Loucy (cell line): ENCODE results near the gene NCAM1.

Experiments used
- H2AFZ ChIP-seq: fragments of 200-600 bp; sonication (generic); 2 replicates; pipeline ENCODE4 v1.6.0; 2016; ENCODE audit warnings: antibody characterized with exemption, mild to moderate bottlenecking, low read length, moderate library complexity
- H3F3A ChIP-seq: fragments of 200-600 bp; 2 replicates; pipeline ENCODE4 v1.6.0; 2016; ENCODE audit warnings: antibody characterized with exemption, low read depth, mild to moderate bottlenecking
- H3K27me3 ChIP-seq: fragments of 200-600 bp; sonication (generic); 2 replicates; pipeline ENCODE4 v1.6.1; 2014; ENCODE audit warnings: low read length, mild to moderate bottlenecking; ENCODE audit not compliant: insufficient read depth, poor library complexity, severe bottlenecking
- H3K36me3 ChIP-seq: fragments of 200-600 bp; sonication (generic); 2 replicates; pipeline ENCODE4 v1.6.1; 2016; ENCODE audit warnings: low read length; ENCODE audit not compliant: insufficient read depth
- H3K4me1 ChIP-seq: fragments of 200-600 bp; sonication (generic); 2 replicates; pipeline ENCODE4 v1.5.1; 2014; ENCODE audit warnings: low read length, mild to moderate bottlenecking; ENCODE audit not compliant: insufficient read depth, poor library complexity, severe bottlenecking
- H3K4me2 ChIP-seq: fragments of 200-600 bp; sonication (generic); 2 replicates; pipeline ENCODE4 v1.6.0; 2014; ENCODE audit warnings: antibody characterized with exemption, low read length, low read depth, mild to moderate bottlenecking; ENCODE audit not compliant: poor library complexity, severe bottlenecking
- H3K4me3 ChIP-seq: fragments of 200-600 bp; sonication (generic); 2 replicates; pipeline ENCODE4 v1.5.1; 2014; ENCODE audit warnings: low read length, mild to moderate bottlenecking, mixed read lengths; ENCODE audit not compliant: poor library complexity, severe bottlenecking
- H3K79me2 ChIP-seq: fragments of 200-600 bp; sonication (generic); 2 replicates; pipeline ENCODE4 v1.6.1; 2014; ENCODE audit warnings: low read length; ENCODE audit not compliant: insufficient read depth
- H3K9ac ChIP-seq: fragments of 200-600 bp; sonication (generic); 2 replicates; pipeline ENCODE4 v1.6.0; 2014; ENCODE audit warnings: mild to moderate bottlenecking, low read depth, low read length, moderate library complexity; ENCODE audit not compliant: poor library complexity, severe bottlenecking
- H3K9me2 ChIP-seq: fragments of 200-600 bp; sonication (generic); replicated peaks from 2 replicates; pipeline ENCODE4 v1.6.1; 2016; ENCODE audit warnings: low read depth, low read length, mixed read lengths
- H3K9me3 ChIP-seq: fragments of 200-600 bp; sonication (generic); 2 replicates; pipeline ENCODE4 v1.6.1; 2014; ENCODE audit warnings: mild to moderate bottlenecking, antibody characterized with exemption, low read length, low read depth; ENCODE audit not compliant: insufficient read depth
- H4K20me1 ChIP-seq: fragments of 200-600 bp; sonication (generic); 2 replicates; pipeline ENCODE4 v1.6.0; 2014; ENCODE audit warnings: antibody characterized with exemption, low read length, mild to moderate bottlenecking; ENCODE audit not compliant: insufficient read depth, poor library complexity, severe bottlenecking
- EZH2phosphoT487 ChIP-seq: fragments of 200-600 bp; IDR thresholded peaks from 2 replicates; pipeline ENCODE4 v1.6.1; 2018; ENCODE audit warnings: antibody characterized with exemption, mild to moderate bottlenecking, moderate library complexity, borderline replicate concordance
- TF ChIP-seq, protein P1 (sequence below): fragments of 200-600 bp; sonication (generic); conservative IDR thresholded peaks from 2 replicates; pipeline ENCODE4 v1.5.1; 2014; ENCODE audit warnings: mild to moderate bottlenecking, antibody characterized with exemption, low read length

Gene NCAM1

DNA sequence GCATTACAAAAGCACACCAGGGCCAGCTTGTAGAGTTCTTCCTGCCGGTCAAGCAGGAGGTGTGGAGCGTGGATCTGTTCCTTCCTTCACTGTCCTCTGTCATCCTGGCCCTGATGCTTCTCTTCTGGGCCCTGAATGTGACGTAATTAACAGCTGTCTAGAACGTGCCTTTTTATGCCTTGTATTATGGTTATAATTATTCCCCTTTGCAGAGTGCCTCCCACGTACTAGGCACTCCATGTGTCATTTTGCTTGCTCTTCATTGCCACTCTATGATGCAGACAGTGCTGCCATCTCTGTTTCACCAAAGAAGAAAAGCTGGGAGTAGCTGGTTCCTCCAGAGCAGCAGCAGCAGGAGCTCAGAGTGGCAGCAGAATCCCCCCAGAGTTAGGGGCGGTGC lies 221.1 kb downstream of the NCAM1 start:
- H3K36me3 ChIP-seq = no peaks in the 10 kb centered on the region
- no peak overlapping the region for H3K4me2 ChIP-seq
- H3K27me3 ChIP-seq = no peaks in the 10 kb centered on the region
- H3K4me1 ChIP-seq = no peaks in the 10 kb centered on the region
- no peaks in the 10 kb centered on the region for H4K20me1 ChIP-seq
- H3K4me3 ChIP-seq = no peak overlapping the region
- no peaks in the 10 kb centered on the region for H3K79me2 ChIP-seq
- TF ChIP-seq EZH2phosphoT487 = no peak
- TF ChIP-seq, protein P1, sequence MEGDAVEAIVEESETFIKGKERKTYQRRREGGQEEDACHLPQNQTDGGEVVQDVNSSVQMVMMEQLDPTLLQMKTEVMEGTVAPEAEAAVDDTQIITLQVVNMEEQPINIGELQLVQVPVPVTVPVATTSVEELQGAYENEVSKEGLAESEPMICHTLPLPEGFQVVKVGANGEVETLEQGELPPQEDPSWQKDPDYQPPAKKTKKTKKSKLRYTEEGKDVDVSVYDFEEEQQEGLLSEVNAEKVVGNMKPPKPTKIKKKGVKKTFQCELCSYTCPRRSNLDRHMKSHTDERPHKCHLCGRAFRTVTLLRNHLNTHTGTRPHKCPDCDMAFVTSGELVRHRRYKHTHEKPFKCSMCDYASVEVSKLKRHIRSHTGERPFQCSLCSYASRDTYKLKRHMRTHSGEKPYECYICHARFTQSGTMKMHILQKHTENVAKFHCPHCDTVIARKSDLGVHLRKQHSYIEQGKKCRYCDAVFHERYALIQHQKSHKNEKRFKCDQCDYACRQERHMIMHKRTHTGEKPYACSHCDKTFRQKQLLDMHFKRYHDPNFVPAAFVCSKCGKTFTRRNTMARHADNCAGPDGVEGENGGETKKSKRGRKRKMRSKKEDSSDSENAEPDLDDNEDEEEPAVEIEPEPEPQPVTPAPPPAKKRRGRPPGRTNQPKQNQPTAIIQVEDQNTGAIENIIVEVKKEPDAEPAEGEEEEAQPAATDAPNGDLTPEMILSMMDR = no peak
- no peaks in the 10 kb centered on the region for H3K9me2 ChIP-seq
- no peak overlapping the region for H2AFZ ChIP-seq
- H3K9me3 ChIP-seq = no peaks in the 10 kb centered on the region
- no peaks in the 10 kb centered on the region for H3F3A ChIP-seq
- no peak overlapping the region for H3K9ac ChIP-seq

GRCh38 chr11:113184498-113184897 lies 223.3 kb downstream of the NCAM1 start:
- Histone ChIP-seq H3K9me2 (no peaks in the 10 kb centered on the region), H3K4me3 (no peak overlapping the region), H3K4me1 (no peaks in the 10 kb centered on the region), H3K4me2 (no peak overlapping the region), H3K36me3 (no peaks in the 10 kb centered on the region), H2AFZ (no peak overlapping the region), H3K9ac (no peak overlapping the region), H3K79me2 (no peaks in the 10 kb centered on the region), H3F3A (no peaks in the 10 kb centered on the region), H3K9me3 (no peaks in the 10 kb centered on the region), H4K20me1 (no peaks in the 10 kb centered on the region), H3K27me3 (no peaks in the 10 kb centered on the region)
- TF ChIP-seq, protein P1 = no peak
- no peak for TF ChIP-seq EZH2phosphoT487

DNA sequence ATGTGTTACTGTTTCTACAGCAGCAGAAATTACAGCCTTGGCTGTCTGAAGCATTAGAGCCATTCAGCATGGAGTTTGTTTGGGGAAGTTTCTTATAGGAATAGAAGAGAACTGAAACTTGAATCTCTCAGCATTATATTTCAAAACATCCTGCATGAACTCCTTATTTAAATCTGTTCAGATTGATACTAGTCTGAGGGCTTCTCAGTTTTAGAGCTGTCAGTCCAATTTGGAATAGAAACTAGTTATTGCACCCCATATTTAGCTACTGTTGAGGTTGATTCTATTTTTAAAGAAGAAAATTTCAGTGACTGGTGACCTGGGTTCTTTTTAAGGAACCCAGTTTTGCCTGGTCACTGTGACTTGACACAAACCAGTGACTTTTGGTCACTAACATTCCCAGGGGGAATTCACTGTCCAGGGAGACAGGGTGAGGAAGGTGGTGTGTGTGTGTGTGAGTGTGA lies 227.2 kb downstream of the NCAM1 start:
- H3K79me2 ChIP-seq = no peaks in the 10 kb centered on the region
- no peak overlapping the region for H2AFZ ChIP-seq
- no peaks in the 10 kb centered on the region for H3K9me3 ChIP-seq
- no peaks in the 10 kb centered on the region for H3K36me3 ChIP-seq
- H3K9ac ChIP-seq = no peak overlapping the region
- H3K4me2 ChIP-seq = no peak overlapping the region
- H3K4me1 ChIP-seq = no peaks in the 10 kb centered on the region
- no peaks in the 10 kb centered on the region for H4K20me1 ChIP-seq
- no peak for TF ChIP-seq EZH2phosphoT487
- TF ChIP-seq, protein P1 = no peak
- H3F3A ChIP-seq = no peaks in the 10 kb centered on the region
- H3K4me3 ChIP-seq = no peak overlapping the region
- H3K27me3 ChIP-seq = no peaks in the 10 kb centered on the region
- H3K9me2 ChIP-seq = no peaks in the 10 kb centered on the region
